GM12872 (cell line): Measurements from ENCODE around the gene RAB30.

Experiments used
- TF ChIP-seq, protein P1 (sequence below): IDR thresholded peaks from 3 replicates; pipeline ENCODE4 v1.5.1; 2011; ENCODE audit warnings: low read depth, mild to moderate bottlenecking, low read length, moderate library complexity; ENCODE audit not compliant: insufficient read depth

Gene RAB30

DNA sequence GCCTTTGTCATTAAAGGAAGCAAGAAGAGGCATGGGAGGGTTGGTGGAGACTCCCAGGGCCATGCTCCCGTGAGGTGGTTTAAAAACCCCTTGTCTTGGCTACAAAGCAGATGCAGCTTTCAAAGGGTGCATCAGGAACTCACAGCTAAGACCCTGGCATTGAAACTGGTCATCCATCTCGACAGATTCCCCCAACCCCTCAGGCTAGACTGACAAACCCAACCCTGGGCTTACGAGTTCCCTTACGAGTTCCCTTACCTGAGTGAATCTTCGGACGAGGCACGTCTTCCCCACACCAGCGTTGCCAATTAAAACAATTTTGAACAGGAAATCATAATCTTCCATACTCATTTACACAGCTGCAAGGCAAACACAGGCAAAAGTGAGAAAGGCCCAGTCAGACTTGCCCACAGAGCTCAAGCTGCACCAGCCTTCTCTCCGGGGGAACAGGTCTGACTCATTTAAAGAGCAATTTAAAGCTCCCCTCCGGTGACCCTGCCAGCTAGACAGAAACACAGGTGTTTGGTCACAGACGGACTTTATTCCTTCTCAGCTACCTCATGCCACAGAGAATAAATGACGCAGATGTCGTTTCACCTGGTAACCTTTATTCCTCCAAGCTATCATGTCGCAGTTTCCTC is 74.6 kb downstream of the RAB30 start:
- TF ChIP-seq, protein P1, sequence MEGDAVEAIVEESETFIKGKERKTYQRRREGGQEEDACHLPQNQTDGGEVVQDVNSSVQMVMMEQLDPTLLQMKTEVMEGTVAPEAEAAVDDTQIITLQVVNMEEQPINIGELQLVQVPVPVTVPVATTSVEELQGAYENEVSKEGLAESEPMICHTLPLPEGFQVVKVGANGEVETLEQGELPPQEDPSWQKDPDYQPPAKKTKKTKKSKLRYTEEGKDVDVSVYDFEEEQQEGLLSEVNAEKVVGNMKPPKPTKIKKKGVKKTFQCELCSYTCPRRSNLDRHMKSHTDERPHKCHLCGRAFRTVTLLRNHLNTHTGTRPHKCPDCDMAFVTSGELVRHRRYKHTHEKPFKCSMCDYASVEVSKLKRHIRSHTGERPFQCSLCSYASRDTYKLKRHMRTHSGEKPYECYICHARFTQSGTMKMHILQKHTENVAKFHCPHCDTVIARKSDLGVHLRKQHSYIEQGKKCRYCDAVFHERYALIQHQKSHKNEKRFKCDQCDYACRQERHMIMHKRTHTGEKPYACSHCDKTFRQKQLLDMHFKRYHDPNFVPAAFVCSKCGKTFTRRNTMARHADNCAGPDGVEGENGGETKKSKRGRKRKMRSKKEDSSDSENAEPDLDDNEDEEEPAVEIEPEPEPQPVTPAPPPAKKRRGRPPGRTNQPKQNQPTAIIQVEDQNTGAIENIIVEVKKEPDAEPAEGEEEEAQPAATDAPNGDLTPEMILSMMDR = no peak

DNA sequence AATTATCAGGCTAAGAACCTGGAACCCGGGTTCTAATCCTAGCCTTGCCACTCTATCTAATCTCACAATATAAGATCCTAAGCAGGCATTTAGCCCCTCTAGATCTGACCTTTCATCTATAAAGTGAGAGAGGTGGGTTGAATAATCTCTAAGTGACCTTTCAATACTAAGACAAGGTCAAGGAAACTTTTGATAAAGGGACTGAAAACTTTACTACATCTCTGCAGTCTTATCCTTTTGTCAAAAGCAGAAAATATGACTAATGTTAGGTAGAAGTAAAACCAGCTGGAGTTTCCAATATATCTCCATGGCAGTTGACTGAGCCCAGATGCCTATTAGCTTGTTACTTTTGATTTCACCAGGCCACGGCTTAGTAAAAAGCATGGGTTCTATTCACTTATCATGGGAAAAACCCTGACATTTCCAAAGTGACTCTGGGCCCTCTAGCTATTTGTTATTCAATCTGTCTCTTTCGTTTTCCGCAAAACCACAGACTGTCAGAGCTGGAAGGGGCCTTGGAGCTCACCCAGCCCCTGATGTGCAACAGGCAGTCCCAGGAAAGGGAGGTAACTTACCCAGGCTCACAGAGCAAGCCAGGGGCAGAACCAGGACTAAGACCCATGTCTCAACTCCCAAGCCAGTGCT is 75.8 kb downstream of the RAB30 start:
- TF ChIP-seq, protein P1 = no peak

DNA sequence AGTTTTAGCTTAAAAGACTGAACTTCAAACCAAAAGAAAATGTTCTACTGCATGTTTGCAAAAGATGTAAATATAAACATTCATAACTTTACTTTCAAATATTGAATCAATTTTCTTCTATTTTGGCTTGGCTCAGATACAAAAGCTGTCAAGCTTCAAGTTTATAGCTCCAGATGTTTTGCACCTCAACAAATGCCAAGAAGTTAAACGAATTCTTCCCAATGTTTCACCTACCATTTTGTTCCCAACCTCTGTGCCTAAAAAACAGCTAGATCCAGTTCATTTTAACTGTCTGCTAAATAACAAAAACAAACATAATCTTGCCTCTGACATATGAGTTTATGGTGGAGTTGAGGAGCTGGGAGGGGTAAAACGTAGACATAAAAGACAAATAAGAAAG is 76.5 kb downstream of the RAB30 start:
- TF ChIP-seq, protein P1 = no peak

DNA sequence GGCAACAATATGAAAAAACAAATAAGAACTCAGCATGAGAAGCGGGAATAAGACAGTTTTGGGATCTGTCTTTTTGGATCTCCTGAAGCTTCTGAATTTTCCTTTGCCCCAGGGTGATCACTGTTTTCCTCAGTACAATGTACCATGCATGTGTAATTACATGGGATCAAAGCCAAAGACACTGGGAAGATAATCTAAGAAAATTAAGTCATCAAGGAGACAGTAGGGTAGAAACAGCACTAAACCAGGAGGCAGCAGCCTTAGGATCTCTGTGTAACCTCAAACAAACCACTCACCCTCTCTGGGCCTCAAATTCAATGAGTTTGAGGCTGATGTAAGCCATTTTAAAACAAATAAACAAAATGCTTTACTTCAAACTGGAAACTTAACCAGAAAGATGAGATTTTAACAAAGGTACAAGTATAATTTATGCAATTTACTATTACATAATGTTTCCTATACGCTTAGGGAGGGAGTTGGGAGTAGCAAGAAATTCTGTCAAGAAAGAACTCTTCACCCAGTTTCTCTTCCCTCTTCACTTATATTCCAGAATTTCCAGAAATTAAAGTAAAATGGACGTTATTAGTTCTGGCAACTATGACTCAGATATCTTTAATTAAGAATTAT is 77.0 kb downstream of the RAB30 start:
- TF ChIP-seq, protein P1 = no peak

DNA sequence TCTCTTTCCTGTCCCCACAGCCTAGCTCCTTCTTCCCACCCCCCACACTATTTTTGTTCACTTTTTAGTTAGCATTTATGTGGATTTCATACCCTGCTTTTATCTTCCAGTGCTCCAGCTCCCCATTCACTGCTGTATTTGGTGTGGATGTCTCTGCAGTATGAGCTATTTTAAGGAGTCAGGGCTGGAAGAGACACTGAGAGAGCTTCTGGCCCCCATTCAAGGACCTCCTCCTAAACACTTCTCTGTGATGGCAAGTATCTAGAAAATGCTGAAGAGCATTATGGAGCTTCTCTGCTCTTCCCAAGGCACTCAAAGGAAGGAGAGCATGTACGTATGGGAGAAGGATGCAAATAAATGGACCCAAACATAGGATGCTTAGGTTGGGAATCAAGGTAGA is 79.5 kb downstream of the RAB30 start:
- TF ChIP-seq, protein P1 = no peak

DNA sequence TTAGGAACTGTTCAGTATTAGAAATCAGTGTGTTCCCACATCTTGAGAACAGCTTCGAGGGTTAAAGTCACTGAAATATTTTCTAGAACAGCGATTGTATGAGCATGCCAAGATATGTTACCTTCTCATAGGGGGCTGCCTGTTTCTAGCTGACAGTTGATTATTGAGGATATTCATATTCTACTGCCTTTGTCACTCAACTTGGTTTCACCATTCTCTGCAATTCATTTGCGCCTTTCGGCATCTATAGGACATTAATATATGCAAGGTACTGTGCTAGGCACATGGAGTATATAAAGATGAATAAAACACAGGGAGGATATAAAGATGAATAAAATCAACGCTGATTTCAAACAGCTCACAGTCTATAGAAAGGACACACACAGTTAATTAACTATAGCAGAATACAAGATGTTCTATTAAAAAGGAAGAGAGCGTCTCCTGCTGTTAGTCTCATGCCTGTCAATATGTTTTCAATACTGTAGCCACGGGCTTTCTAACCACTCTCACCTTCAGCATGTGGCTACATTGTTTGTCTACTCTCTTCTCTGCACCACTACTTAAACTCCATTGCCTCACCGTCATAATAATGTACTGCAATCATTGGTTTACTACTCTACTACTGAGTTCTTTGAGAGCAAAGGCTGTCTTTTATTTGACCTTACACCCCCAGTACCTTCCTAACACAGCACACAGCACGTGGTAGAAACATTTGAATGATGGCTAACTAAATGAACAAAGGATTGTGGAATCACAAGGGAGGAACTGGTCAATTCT is 81.9 kb downstream of the RAB30 start:
- TF ChIP-seq, protein P1 = no peak
